A549 treated with dexamethasone at 1 μM for 4 hours (cell line): ENCODE data around the gene UTS2. TPM values are rescaled to one million over a fixed set of nuclear protein-coding genes. Genes with fewer than 3 reads are reported as not detected.

Source experiments
- total RNA-seq: library from RNA; stranded (reverse); fragments of 200-300 nt; extraction: Qiagen RNA extraction; gene quantifications from 5 replicates; pipeline ENCODE4 v1.2.3, GENCODE V29; 2022

The UTS2 gene
- total RNA-seq = not detected in 5 replicates

DNA sequence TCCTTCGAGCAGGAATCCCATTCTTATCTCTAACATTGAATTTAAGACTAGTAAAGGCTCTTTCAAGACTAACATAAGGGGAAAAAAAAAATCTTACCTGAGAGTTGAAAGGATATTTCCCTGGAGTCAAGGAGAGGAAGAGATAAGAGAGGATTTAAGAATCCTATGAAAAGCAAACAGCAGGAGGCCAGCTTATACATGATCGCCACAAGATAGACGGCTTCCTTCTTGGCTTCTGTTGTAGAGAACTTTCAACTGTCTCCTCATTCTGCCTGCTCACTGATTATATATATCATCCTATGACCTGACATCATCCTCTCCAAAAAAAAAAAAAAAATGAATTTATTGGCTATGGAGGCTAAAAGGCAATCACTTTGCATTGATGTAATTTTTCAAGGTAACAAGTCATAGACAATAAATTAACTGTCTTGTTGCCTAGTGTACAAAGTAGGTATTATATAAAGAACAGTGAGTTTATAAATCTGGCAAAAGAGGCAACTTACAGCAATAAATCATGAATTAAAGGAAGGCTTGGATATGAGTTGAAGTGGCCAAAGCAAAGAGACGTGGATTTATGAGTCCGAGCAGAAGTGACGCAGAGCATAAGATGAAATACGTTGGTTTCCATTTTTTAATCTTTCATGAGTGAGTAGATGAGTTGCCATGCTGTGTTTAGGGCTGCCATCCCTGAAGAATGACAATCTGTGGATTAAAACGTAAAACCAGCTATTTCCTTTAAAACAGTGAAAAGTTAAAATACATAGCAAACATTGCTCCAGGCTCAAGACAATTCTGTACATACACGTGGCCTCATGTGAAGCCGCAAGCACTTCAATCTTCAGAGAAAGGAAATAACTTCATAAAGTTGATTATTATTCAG, at the start of gene UTS2:
Gene UTS2 (minus strand): TSS at position 262 of the 880 bp plus-strand sequence. CDS start 62 bp downstream, at position 200.

Other genes with a start within 250 kb of the UTS2 start
- gene VAMP3, start 81.8 kb downstream of the UTS2 start, total RNA-seq = 73.0 to 82.6 TPM (median 76.4 TPM) in 5 replicates
- gene PER3, start 68.8 kb downstream of the UTS2 start, total RNA-seq = 0.58 to 1.2 TPM (median 1.0 TPM) in 5 replicates
- 2.3 to 3.7 TPM (median 2.9 TPM) in 5 replicates for gene TNFRSF9, start 87.8 kb upstream of the UTS2 start, total RNA-seq
- 326 to 377 TPM (median 346 TPM) in 5 replicates for gene PARK7, start 108.6 kb upstream of the UTS2 start, total RNA-seq
- 194 to 239 TPM (median 225 TPM) in 5 replicates for gene ERRFI1, start 173.2 kb upstream of the UTS2 start, total RNA-seq